Measurements from ENCODE around the gene KRTAP9-6.
"Not testable (repeated sequence)": the region's sequence is repeated elsewhere in the genome, so short reads cannot be mapped to it uniquely, and the experiment has no call there.

The KRTAP9-6 gene

GRCh38 chr17:41271858-41272257 is 6.7 kb downstream of the KRTAP9-6 start:
- no peak for DNase-seq

- DNase-seq = not testable (repeated sequence)
Measured at GRCh38 chr17:41275648-41276190, 10.5 kb downstream of the KRTAP9-6 start, which contains the start of gene KRTAP9-7. TSS of gene KRTAP9-7 (plus strand) at chr17:41275698. CDS start at chr17:41275698, 0 bp downstream.

- DNase-seq = peak; percentile 81
Measured at GRCh38 chr17:41278176-41278955, 13.2 kb downstream of the KRTAP9-6 start.

- peak; percentile 26 for DNase-seq
Measured at GRCh38 chr17:41284043-41284442, 18.9 kb downstream of the KRTAP9-6 start.

- peak; percentile 28 for DNase-seq
Measured at GRCh38 chr17:41284546-41284945, 19.4 kb downstream of the KRTAP9-6 start.

GRCh38 chr17:41287050-41287449 is 21.9 kb downstream of the KRTAP9-6 start:
- DNase-seq = peak; percentile 1

GRCh38 chr17:41294016-41294415 is 28.8 kb downstream of the KRTAP9-6 start:
- no peak for DNase-seq

- DNase-seq = no peak
Measured at GRCh38 chr17:41296846-41297245, 31.7 kb downstream of the KRTAP9-6 start.

- no peak for DNase-seq
Measured at GRCh38 chr17:41298458-41299135, 33.4 kb downstream of the KRTAP9-6 start.

- no peak for DNase-seq
Measured at GRCh38 chr17:41301204-41301790, 36.1 kb downstream of the KRTAP9-6 start.

- no peak for DNase-seq
Measured at GRCh38 chr17:41301916-41302901, 37.0 kb downstream of the KRTAP9-6 start, which contains the start of gene KRTAP29-1. TSS of gene KRTAP29-1 (minus strand) at chr17:41302851. CDS start at chr17:41302851, 0 bp downstream.

- no peak for DNase-seq
Measured at GRCh38 chr17:41302981-41303380, 37.8 kb downstream of the KRTAP9-6 start.

GRCh38 chr17:41304091-41304490 is 38.9 kb downstream of the KRTAP9-6 start:
- no peak for DNase-seq

GRCh38 chr17:41307647-41308046 is 42.5 kb downstream of the KRTAP9-6 start:
- DNase-seq = no peak

- DNase-seq = no peak
Measured at GRCh38 chr17:41308251-41308917, 43.2 kb downstream of the KRTAP9-6 start.

GRCh38 chr17:41308918-41309359 is 43.8 kb downstream of the KRTAP9-6 start, which contains the start of gene KRTAP16-1:
TSS of gene KRTAP16-1 (minus strand) at chr17:41309309. CDS start at chr17:41309253, 56 bp downstream.
- DNase-seq = no peak

- DNase-seq = no peak
Measured at GRCh38 chr17:41311111-41311510, 45.9 kb downstream of the KRTAP9-6 start.

GRCh38 chr17:41315204-41315794 is 50.1 kb downstream of the KRTAP9-6 start, which contains the start of gene KRTAP17-1:
TSS of gene KRTAP17-1 (minus strand) at chr17:41315710. CDS start at chr17:41315650, 60 bp downstream.
- no peak for DNase-seq
